ENCODE data around the gene FBXO31. TPM values are rescaled to one million over a fixed set of nuclear protein-coding genes. Genes with fewer than 3 reads are reported as not detected.

FBXO31 gene
- total and polyA plus RNA-seq, 9 of the 15 experiments (the other 6 are each of a cell fraction or from before 2014, with no cell fraction given), result 0.18 to 33.3 (median 10.9) TPM

- no peak for TF ChIP-seq ZNF124 (CRISPR knock-in tag; IDR thresholded peaks at IDR 0.05)
- no peak for TF ChIP-seq ZNF407 (IDR thresholded peaks at IDR 0.05; ENCODE audit: low read depth)
- TF ChIP-seq C11orf30 (IDR thresholded peaks at IDR 0.05; ENCODE audit: low read depth), result no peak
- no peak for TF ChIP-seq BRD4 (IDR thresholded peaks at IDR 0.05)
- TF ChIP-seq SNRNP70 (optimal IDR thresholded peaks at IDR 0.05; ENCODE audit: low read depth, low read length), result no peak
- no peak for TF ChIP-seq HMGXB4 (CRISPR knock-in tag; IDR thresholded peaks at IDR 0.05)
- no peak for TF ChIP-seq ZFPM2 (CRISPR knock-in tag; IDR thresholded peaks at IDR 0.05)
- no peak for TF ChIP-seq ZNF644 (tag; IDR thresholded peaks at IDR 0.05; ENCODE audit: low read depth)
- peak in 1 of 2 experiments; percentile 68; a peak in 2 of 4 replicates for TF ChIP-seq TEAD1 (CRISPR knock-in tag; IDR thresholded peaks at IDR 0.05)
- no peak for TF ChIP-seq ZNF740 (CRISPR knock-in tag; IDR thresholded peaks at IDR 0.05)
- no peak for TF ChIP-seq ZNF740 (tag; IDR thresholded peaks at IDR 0.05)
- no peak for TF ChIP-seq SRSF3 (IDR thresholded peaks at IDR 0.05; ENCODE audit: insufficient read depth, low read length)
- no peak for TF ChIP-seq RHOXF2B (CRISPR knock-in tag; conservative IDR thresholded peaks at IDR 0.05)
- no peak for TF ChIP-seq SOX6 (IDR thresholded peaks at IDR 0.05)
- peak; percentile 53 for TF ChIP-seq CREM (IDR thresholded peaks at IDR 0.05; ENCODE audit: low read depth)
- TF ChIP-seq TCFL5 (CRISPR knock-in tag; conservative IDR thresholded peaks at IDR 0.05), result no peak
- no peak for TF ChIP-seq ZKSCAN8 (CRISPR knock-in tag; IDR thresholded peaks at IDR 0.05)
- TF ChIP-seq ZBTB8A (IDR thresholded peaks at IDR 0.05; ENCODE audit: partially characterized antibody), result no peak
- no peak for TF ChIP-seq HMBOX1 (IDR thresholded peaks at IDR 0.05)
These were observed 88.3 kb downstream of the FBXO31 start (continued) for GRCh38 chr16:87295259-87295658.

Data from K562 (cell line).